Neuron (in vitro differentiated cells): ENCODE data around the gene SLC9A9.
"Not testable (repeated sequence)": the region's sequence is repeated elsewhere in the genome, so short reads cannot be mapped to it uniquely, and the experiment has no call there.

ENCODE experiments used
- H2AFZ ChIP-seq: one replicate; pipeline ENCODE4 v1.6.1; 2013; ENCODE audit warnings: low read depth, mild to moderate bottlenecking, inconsistent platforms, low read length, moderate library complexity
- H3K27me3 ChIP-seq: one replicate; pipeline ENCODE4 v1.6.1; 2013; ENCODE audit warnings: low read length; ENCODE audit not compliant: insufficient read depth
- H3K36me3 ChIP-seq: one replicate; pipeline ENCODE4 v1.6.1; 2013; ENCODE audit warnings: low read length; ENCODE audit not compliant: insufficient read depth
- H3K4me1 ChIP-seq: one replicate; pipeline ENCODE4 v1.6.1; 2013; ENCODE audit warnings: low read length; ENCODE audit not compliant: insufficient read depth
- H3K4me3 ChIP-seq: 2 replicates; pipeline ENCODE4 v1.5.1; 2013; ENCODE audit warnings: mild to moderate bottlenecking, low read length, moderate library complexity
- H3K9me3 ChIP-seq: one replicate; pipeline ENCODE4 v1.6.1; 2013; ENCODE audit warnings: low read length

SLC9A9 gene

GRCh38 chr3:143814443-143814889 lies 33.8 kb downstream of the SLC9A9 start:
- H3K9me3 ChIP-seq = no peaks in the 10 kb centered on the region
- H2AFZ ChIP-seq = no peak overlapping the region
- H3K4me3 ChIP-seq = no peak overlapping the region
- H3K27me3 ChIP-seq = no peaks in the 10 kb centered on the region
- H3K36me3 ChIP-seq = no peaks in the 10 kb centered on the region
- no peaks in the 10 kb centered on the region for H3K4me1 ChIP-seq

- no peaks in the 10 kb centered on the region for H3K4me1 ChIP-seq
- no peaks in the 10 kb centered on the region for H3K36me3 ChIP-seq
- no peaks in the 10 kb centered on the region for H3K9me3 ChIP-seq
- no peaks in the 10 kb centered on the region for H3K27me3 ChIP-seq
- no peak overlapping the region for H3K4me3 ChIP-seq
- no peak overlapping the region for H2AFZ ChIP-seq
Measured at GRCh38 chr3:143812481-143812880, 35.8 kb downstream of the SLC9A9 start.

GRCh38 chr3:143811602-143812001 lies 36.7 kb downstream of the SLC9A9 start:
- H3K9me3 ChIP-seq = no peaks in the 10 kb centered on the region
- H3K4me1 ChIP-seq = no peaks in the 10 kb centered on the region

GRCh38 chr3:143810953-143811265 lies 37.4 kb downstream of the SLC9A9 start:
- Histone ChIP-seq H3K27me3 (no peaks in the 10 kb centered on the region), H3K4me1 (no peaks in the 10 kb centered on the region), H3K36me3 (no peaks in the 10 kb centered on the region), H3K9me3 (no peaks in the 10 kb centered on the region), H3K4me3 (no peak overlapping the region), H2AFZ (no peak overlapping the region)

More at GRCh38 chr3:143811602-143812001, 36.7 kb downstream of the SLC9A9 start:
- Histone ChIP-seq H3K36me3 (no peaks in the 10 kb centered on the region), H3K4me3 (no peak overlapping the region), H2AFZ (no peak overlapping the region), H3K27me3 (no peaks in the 10 kb centered on the region)

- Histone ChIP-seq H2AFZ (no peak overlapping the region), H3K36me3 (no peaks in the 10 kb centered on the region), H3K4me3 (no peak overlapping the region), H3K27me3 (no peaks in the 10 kb centered on the region), H3K9me3 (no peaks in the 10 kb centered on the region), H3K4me1 (no peaks in the 10 kb centered on the region)
Measured at GRCh38 chr3:143810166-143810952, 37.9 kb downstream of the SLC9A9 start.

GRCh38 chr3:143809121-143809621 lies 39.1 kb downstream of the SLC9A9 start:
- Histone ChIP-seq H3K36me3 (no peaks in the 10 kb centered on the region), H2AFZ (no peak overlapping the region), H3K4me1 (no peaks in the 10 kb centered on the region), H3K9me3 (no peaks in the 10 kb centered on the region), H3K4me3 (no peak overlapping the region), H3K27me3 (no peaks in the 10 kb centered on the region)

GRCh38 chr3:143808030-143808429 lies 40.2 kb downstream of the SLC9A9 start:
- H3K36me3 ChIP-seq = no peaks in the 10 kb centered on the region
- H3K4me3 ChIP-seq = no peak overlapping the region
- no peaks in the 10 kb centered on the region for H3K9me3 ChIP-seq
- H3K4me1 ChIP-seq = no peaks in the 10 kb centered on the region
- H2AFZ ChIP-seq = no peak overlapping the region
- H3K27me3 ChIP-seq = no peaks in the 10 kb centered on the region

- no peaks in the 10 kb centered on the region for H3K4me1 ChIP-seq
- no peak overlapping the region for H3K4me3 ChIP-seq
Measured at GRCh38 chr3:143806038-143806437, 42.2 kb downstream of the SLC9A9 start.

GRCh38 chr3:143805476-143805875 lies 42.8 kb downstream of the SLC9A9 start:
- not testable (repeated sequence) for H3K4me1 ChIP-seq, H2AFZ ChIP-seq, H3K9me3 ChIP-seq, H3K4me3 ChIP-seq, H3K27me3 ChIP-seq, H3K36me3 ChIP-seq

More at GRCh38 chr3:143806038-143806437, 42.2 kb downstream of the SLC9A9 start:
- Histone ChIP-seq H3K9me3 (no peaks in the 10 kb centered on the region), H2AFZ (no peak overlapping the region), H3K36me3 (no peaks in the 10 kb centered on the region), H3K27me3 (no peaks in the 10 kb centered on the region)

- not testable (repeated sequence) for H3K4me3 ChIP-seq, H3K4me1 ChIP-seq, H2AFZ ChIP-seq
Measured at GRCh38 chr3:143801046-143801445, 47.2 kb downstream of the SLC9A9 start.

GRCh38 chr3:143798151-143798550 lies 50.1 kb downstream of the SLC9A9 start:
- H3K4me3 ChIP-seq, H3K27me3 ChIP-seq, H3K36me3 ChIP-seq, H3K4me1 ChIP-seq, H3K9me3 ChIP-seq, H2AFZ ChIP-seq: not testable (repeated sequence)

More at GRCh38 chr3:143801046-143801445, 47.2 kb downstream of the SLC9A9 start:
- H3K36me3 ChIP-seq, H3K27me3 ChIP-seq, H3K9me3 ChIP-seq: not testable (repeated sequence)

- no peaks in the 10 kb centered on the region for H3K36me3 ChIP-seq
- H3K9me3 ChIP-seq = no peaks in the 10 kb centered on the region
- H3K4me1 ChIP-seq = no peaks in the 10 kb centered on the region
- H3K4me3 ChIP-seq = no peak overlapping the region
- H2AFZ ChIP-seq = no peak overlapping the region
- H3K27me3 ChIP-seq = no peaks in the 10 kb centered on the region
Measured at GRCh38 chr3:143795874-143796273, 52.4 kb downstream of the SLC9A9 start.

GRCh38 chr3:143794793-143795462 lies 53.3 kb downstream of the SLC9A9 start:
- H2AFZ ChIP-seq = no peak overlapping the region
- H3K4me3 ChIP-seq = no peak overlapping the region
- no peaks in the 10 kb centered on the region for H3K4me1 ChIP-seq
- H3K27me3 ChIP-seq = no peaks in the 10 kb centered on the region
- no peaks in the 10 kb centered on the region for H3K9me3 ChIP-seq
- H3K36me3 ChIP-seq = no peaks in the 10 kb centered on the region
